HG03175 (cell line): ENCODE measurements around the gene TNFRSF1A.
"Not testable (repeated sequence)": the region's sequence is repeated elsewhere in the genome, so short reads cannot be mapped to it uniquely, and the experiment has no call there.

Source experiments
- ATAC-seq: cut with Tn5 transposase; IDR thresholded peaks from one replicate; pipeline ENCODE4 v1.9.1; 2021; ENCODE audit warnings: mild to moderate bottlenecking, moderate library complexity; ENCODE audit not compliant: unreplicated experiment

Gene TNFRSF1A

GRCh38 chr12:6310771-6311610 is 30.9 kb downstream of the TNFRSF1A start:
- ATAC-seq: no peak

GRCh38 chr12:6307529-6307928 is 34.3 kb downstream of the TNFRSF1A start:
- ATAC-seq: no peak

- ATAC-seq: no peak
These were observed 35.2 kb downstream of the TNFRSF1A start for GRCh38 chr12:6306599-6307220.

GRCh38 chr12:6306151-6306550 is 35.7 kb downstream of the TNFRSF1A start:
- no peak for ATAC-seq

GRCh38 chr12:6303071-6303470 is 38.8 kb downstream of the TNFRSF1A start:
- ATAC-seq: no peak

- no peak for ATAC-seq
These were observed 39.3 kb downstream of the TNFRSF1A start for GRCh38 chr12:6302621-6303020.

GRCh38 chr12:6301721-6302120 is 40.2 kb downstream of the TNFRSF1A start:
- no peak for ATAC-seq

- no peak for ATAC-seq
These were observed 44.7 kb downstream of the TNFRSF1A start for GRCh38 chr12:6297170-6297569.

- ATAC-seq: no peak
These were observed 46.6 kb downstream of the TNFRSF1A start for GRCh38 chr12:6295094-6295811.

GRCh38 chr12:6294156-6295093 is 47.5 kb downstream of the TNFRSF1A start:
- ATAC-seq: no peak

GRCh38 chr12:6292606-6293005 is 49.3 kb downstream of the TNFRSF1A start:
- no peak for ATAC-seq

- not testable (repeated sequence) for ATAC-seq
These were observed 52.0 kb downstream of the TNFRSF1A start for GRCh38 chr12:6289906-6290305.

- ATAC-seq: not testable (repeated sequence)
These were observed 52.8 kb downstream of the TNFRSF1A start for GRCh38 chr12:6289081-6289480.

- ATAC-seq: no peak
These were observed 53.6 kb downstream of the TNFRSF1A start for GRCh38 chr12:6288235-6288634.

- no peak for ATAC-seq
These were observed 56.2 kb downstream of the TNFRSF1A start for GRCh38 chr12:6285532-6286306.

GRCh38 chr12:6285063-6285477 is 56.8 kb downstream of the TNFRSF1A start:
- ATAC-seq: no peak

GRCh38 chr12:6284273-6284672 is 57.6 kb downstream of the TNFRSF1A start:
- ATAC-seq: no peak

GRCh38 chr12:6282453-6282840 is 59.4 kb downstream of the TNFRSF1A start:
- no peak for ATAC-seq

GRCh38 chr12:6281081-6281809 is 60.6 kb downstream of the TNFRSF1A start:
- ATAC-seq: no peak
